SK-N-SH (cell line): ENCODE measurements around the gene DES. TPM values are rescaled to one million over a fixed set of nuclear protein-coding genes. Genes with fewer than 3 reads are reported as not detected.

Source experiments
- CTCF ChIA-PET: fragments of 300-600, 350-600 bp; formaldehyde crosslinking; extraction: SDS; loops from one replicate; lab custom pipeline; 2021; lab: Yijun Ruan, JAX
- POLR2A ChIA-PET: fragments of 350-600 bp; sonication (Branson Sonifier 250); formaldehyde crosslinking; extraction: SDS; loops from one replicate; lab custom pipeline; 2020; ENCODE audit warnings: antibody characterized with exemption, inconsistent platforms; lab: Yijun Ruan, JAX
- DNase-seq: peaks from one replicate; pipeline ENCODE4 v3.0.0; 2012
- H2AFZ ChIP-seq: fragments of 200-600 bp; sonication (generic); 2 replicates; pipeline ENCODE4 v1.8.1; 2016; ENCODE audit warnings: antibody characterized with exemption, mild to moderate bottlenecking, low read depth
- H3F3A ChIP-seq: fragments of 200-600 bp; sonication (generic); replicated peaks from 2 replicates; pipeline ENCODE3; 2016; ENCODE audit warnings: antibody characterized with exemption, mild to moderate bottlenecking; ENCODE audit not compliant: insufficient read depth
- H3K27ac ChIP-seq, 2 experiments: fragments of 200-500 bp in 1 of 2; fragments of 200-600 bp in 1 of 2; sonication (Bioruptor generic) in 1 of 2; sonication (generic), shearing (Covaris generic) in 1 of 2; 2 replicates each; pipeline versions ENCODE4 v1.5.1 to v1.6.1; 2014 to 2016; ENCODE audit warnings: low read depth in 2 of 2, inconsistent platforms in 1 of 2, low read length in 1 of 2, mild to moderate bottlenecking in 1 of 2, mixed read lengths in 1 of 2
- H3K27me3 ChIP-seq: fragments of 200-600 bp; sonication (generic), shearing (Covaris generic); 2 replicates; pipeline ENCODE4 v1.6.1; 2016; ENCODE audit warnings: mixed run types; ENCODE audit not compliant: insufficient read depth
- H3K36me3 ChIP-seq, 2 experiments: fragments of 200-500 bp in 1 of 2; fragments of 200-600 bp in 1 of 2; sonication (Bioruptor generic) in 1 of 2; sonication (generic) in 1 of 2; replicated peaks in 1 of 2; 2 replicates each; pipeline versions ENCODE3 to v1.5.1; 2014 to 2016; ENCODE audit warnings: low read length in 1 of 2, mild to moderate bottlenecking in 1 of 2; ENCODE audit not compliant: insufficient read depth in 2 of 2, control insufficient read depth in 1 of 2
- H3K4me1 ChIP-seq, 2 experiments: fragments of 200-500 bp in 1 of 2; fragments of 200-600 bp in 1 of 2; sonication (Bioruptor generic) in 1 of 2; sonication (generic), shearing (Covaris generic) in 1 of 2; 2 replicates each; pipeline versions ENCODE4 v1.5.1 to v1.6.1; 2014 to 2016; ENCODE audit warnings: low read depth in 1 of 2, low read length in 1 of 2, mixed run types in 1 of 2; ENCODE audit not compliant: insufficient read depth in 2 of 2, control insufficient read depth in 1 of 2
- H3K4me2 ChIP-seq: fragments of 200-600 bp; sonication (generic), shearing (Covaris generic); 2 replicates; pipeline ENCODE4 v1.6.1; 2017; ENCODE audit warnings: mixed run types
- H3K4me3 ChIP-seq, 2 experiments: fragments of 200-500 bp in 1 of 2; fragments of 200-600 bp in 1 of 2; sonication (Bioruptor generic) in 1 of 2; sonication (generic), shearing (Covaris generic) in 1 of 2; 2 replicates each; pipeline versions ENCODE4 v1.5.1 to v1.8.1; 2014 to 2016; ENCODE audit warnings: low read depth in 2 of 2, inconsistent platforms in 1 of 2, low read length in 1 of 2, mild to moderate bottlenecking in 1 of 2, mixed read lengths in 1 of 2, moderate library complexity in 1 of 2
- H3K79me2 ChIP-seq: fragments of 200-600 bp; sonication (generic); 2 replicates; pipeline ENCODE4 v1.8.1; 2017; ENCODE audit warnings: mild to moderate bottlenecking; ENCODE audit not compliant: insufficient read depth
- H3K9ac ChIP-seq: fragments of 200-600 bp; sonication (generic); 2 replicates; pipeline ENCODE4 v1.6.1; 2017; ENCODE audit warnings: mixed run types
- H3K9me2 ChIP-seq: fragments of 200-600 bp; sonication (generic); 2 replicates; pipeline ENCODE4 v1.6.1; 2017; ENCODE audit warnings: mixed run types
- H3K9me3 ChIP-seq: fragments of 200-600 bp; sonication (generic); 2 replicates; pipeline ENCODE4 v1.6.1; 2017; ENCODE audit warnings: mixed run types, mild to moderate bottlenecking, moderate library complexity
- H4K20me1 ChIP-seq: fragments of 200-600 bp; sonication (generic); 2 replicates; pipeline ENCODE4 v1.6.1; 2017; ENCODE audit warnings: mild to moderate bottlenecking, mixed run types; ENCODE audit not compliant: insufficient read depth
- CHD2 ChIP-seq: fragments of 150-350 bp; IDR thresholded peaks from 2 replicates; pipeline ENCODE4 v1.6.1; 2018; ENCODE audit warnings: low read length; ENCODE audit not compliant: partially characterized antibody
- ELF1 ChIP-seq: IDR thresholded peaks from 2 replicates; pipeline ENCODE4 v1.4.0; 2012
- EZH2phosphoT487 ChIP-seq: fragments of 200-600 bp; sonication (generic); IDR thresholded peaks from 2 replicates; pipeline ENCODE4 v1.6.1; 2017; ENCODE audit warnings: low read depth, mixed run types, mild to moderate bottlenecking, antibody characterized with exemption, moderate library complexity, borderline replicate concordance
- FOXJ3 ChIP-seq: sonication (generic); formaldehyde crosslinking; IDR thresholded peaks from 2 replicates; pipeline ENCODE4 v1.5.1; 2020; ENCODE audit warnings: mild to moderate bottlenecking, missing genetic modification reagents
- GABPA ChIP-seq: IDR thresholded peaks from 2 replicates; pipeline ENCODE4 v1.4.0; 2012; ENCODE audit warnings: low read depth, mild to moderate bottlenecking
- RAD21 ChIP-seq: IDR thresholded peaks from 2 replicates; pipeline ENCODE4 v1.6.1; 2012; ENCODE audit warnings: mild to moderate bottlenecking, low read length
- RCOR1 ChIP-seq: fragments of 150-350 bp; IDR thresholded peaks from 2 replicates; pipeline ENCODE4 v1.6.1; 2017; ENCODE audit warnings: antibody characterized with exemption, low read length
- RXRA ChIP-seq: IDR thresholded peaks from 2 replicates; pipeline ENCODE4 v1.4.0; 2012; ENCODE audit warnings: low read depth, mild to moderate bottlenecking, borderline replicate concordance
- SMC3 ChIP-seq: IDR thresholded peaks from 2 replicates; pipeline ENCODE4 v1.6.1; 2012; ENCODE audit warnings: low read depth, low read length, improper control_type of control experiment
- TAF1 ChIP-seq: IDR thresholded peaks from 2 replicates; pipeline ENCODE4 v1.6.1; 2012; ENCODE audit warnings: low read depth, mild to moderate bottlenecking, low read length, moderate library complexity, borderline replicate concordance
- TCF12 ChIP-seq: IDR thresholded peaks from 2 replicates; pipeline ENCODE4 v1.4.0; 2012
- TEAD4 ChIP-seq: IDR thresholded peaks from 2 replicates; pipeline ENCODE4 v1.4.0; 2012; ENCODE audit warnings: mild to moderate bottlenecking, borderline replicate concordance; ENCODE audit not compliant: insufficient read depth
- WGBS: methylation state at CpG from one replicate; pipeline ENCODE4 v1.1.6; 2017; ENCODE audit warnings: low lambda C conversion rate; 5-methylcytosine and 5-hydroxymethylcytosine counted together
- polyA plus RNA-seq, 3 experiments: library from polyadenylated mRNA; depleted of rRNA; stranded (reverse); fragments of >200 nt; gene quantifications; 2 replicates each; pipeline ENCODE4 v1.2.3, GENCODE V29; 2012
- TF ChIP-seq, protein P1 (sequence below): IDR thresholded peaks from 2 replicates; pipeline ENCODE4 v1.6.1; 2012; ENCODE audit warnings: mild to moderate bottlenecking, low read depth, low read length, moderate library complexity
- TF ChIP-seq, protein P2 (sequence below): fragments of 150-350 bp; IDR thresholded peaks from 2 replicates; pipeline ENCODE4 v1.6.1; 2016; ENCODE audit warnings: mild to moderate bottlenecking, low read depth, low read length
- TF ChIP-seq, protein P3 (sequence below): IDR thresholded peaks from 2 replicates; pipeline ENCODE4 v1.4.0; 2012; ENCODE audit warnings: low read depth, borderline replicate concordance

Gene DES
- polyA plus RNA-seq, 1 of the 3 experiments (the other 2 are of a cell fraction), result 0.21 TPM

DNA sequence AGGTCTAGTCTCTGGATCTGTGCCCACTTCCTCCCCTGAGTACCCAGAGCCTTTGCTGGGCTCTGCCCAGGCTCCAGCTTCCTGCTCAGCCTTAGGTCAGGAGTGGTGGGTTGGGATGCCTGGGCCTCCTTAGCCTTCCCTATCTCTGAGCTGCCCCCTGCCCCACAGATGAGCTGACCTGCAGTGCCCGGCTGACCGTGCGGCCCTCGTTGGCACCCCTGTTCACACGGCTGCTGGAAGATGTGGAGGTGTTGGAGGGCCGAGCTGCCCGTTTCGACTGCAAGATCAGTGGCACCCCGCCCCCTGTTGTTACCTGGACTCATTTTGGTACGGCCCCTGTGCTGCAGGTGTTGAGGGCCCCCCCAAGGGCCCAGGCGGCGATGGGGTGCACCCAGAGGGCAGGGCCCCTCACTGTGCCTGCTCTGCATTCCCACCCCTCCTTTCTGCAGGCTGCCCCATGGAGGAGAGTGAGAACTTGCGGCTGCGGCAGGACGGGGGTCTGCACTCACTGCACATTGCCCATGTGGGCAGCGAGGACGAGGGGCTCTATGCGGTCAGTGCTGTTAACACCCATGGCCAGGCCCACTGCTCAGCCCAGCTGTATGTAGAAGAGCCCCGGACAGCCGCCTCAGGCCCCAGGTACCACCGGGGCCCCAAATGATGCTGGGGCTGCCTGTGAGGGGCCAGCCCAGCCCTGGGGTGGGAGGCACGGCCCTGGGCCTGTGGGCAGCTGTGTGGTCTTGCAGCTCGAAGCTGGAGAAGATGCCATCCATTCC is 50.4 kb downstream of the DES start:
- DNase-seq, result no peak
- Histone ChIP-seq H3K27ac (peak overlapping the region in 1 of 2 experiments; percentile 41; a peak in 1 of 4 replicates), H3K9me3 (no peaks in the 10 kb centered on the region), H3K4me1 (peaks cover 12 to 26% of the 10 kb centered on the region in 2 experiments; a peak in 3 of 4 replicates), H3K9me2 (no peaks in the 10 kb centered on the region), H2AFZ (no peak overlapping the region), H3K27me3 (no peaks in the 10 kb centered on the region), H3K4me3 (no peak overlapping the region), H4K20me1 (no peaks in the 10 kb centered on the region), H3K79me2 (no peaks in the 10 kb centered on the region), H3K4me2 (peak overlapping the region; percentile 38; the same call in 1 of the 2 replicates), H3K36me3 (peaks cover 21 to 63% of the 10 kb centered on the region in 2 experiments), H3F3A (peaks cover 4% of the 10 kb centered on the region), H3K9ac (no peak overlapping the region)
- POLR2A ChIA-PET, result interaction anchor here (1.3 kb wide), 1 partner anchor 59 kb away, joined by 3 read pairs; no protein-coding TSS in a partner anchor
- 96% methylated on average over 7 of the region's 23 CpGs for WGBS
- CTCF ChIA-PET, result interaction anchor here (0.9 to 56.4 kb wide), 7 partner anchors 8 to 174 kb away, joined by 3 to 2824 read pairs (median 16); partner anchors contain the start of genes ASIC4, CHPF, GMPPA and TMEM198
- TF ChIP-seq RCOR1 (no peak), TAF1 (no peak), RAD21 (no peak), RXRA (no peak), TEAD4 (no peak), TCF12 (no peak), GABPA (no peak), FOXJ3 (CRISPR knock-in tag) (no peak), CHD2 (no peak), SMC3 (no peak), ELF1 (no peak), EZH2phosphoT487 (no peak)
- TF ChIP-seq, protein P1, sequence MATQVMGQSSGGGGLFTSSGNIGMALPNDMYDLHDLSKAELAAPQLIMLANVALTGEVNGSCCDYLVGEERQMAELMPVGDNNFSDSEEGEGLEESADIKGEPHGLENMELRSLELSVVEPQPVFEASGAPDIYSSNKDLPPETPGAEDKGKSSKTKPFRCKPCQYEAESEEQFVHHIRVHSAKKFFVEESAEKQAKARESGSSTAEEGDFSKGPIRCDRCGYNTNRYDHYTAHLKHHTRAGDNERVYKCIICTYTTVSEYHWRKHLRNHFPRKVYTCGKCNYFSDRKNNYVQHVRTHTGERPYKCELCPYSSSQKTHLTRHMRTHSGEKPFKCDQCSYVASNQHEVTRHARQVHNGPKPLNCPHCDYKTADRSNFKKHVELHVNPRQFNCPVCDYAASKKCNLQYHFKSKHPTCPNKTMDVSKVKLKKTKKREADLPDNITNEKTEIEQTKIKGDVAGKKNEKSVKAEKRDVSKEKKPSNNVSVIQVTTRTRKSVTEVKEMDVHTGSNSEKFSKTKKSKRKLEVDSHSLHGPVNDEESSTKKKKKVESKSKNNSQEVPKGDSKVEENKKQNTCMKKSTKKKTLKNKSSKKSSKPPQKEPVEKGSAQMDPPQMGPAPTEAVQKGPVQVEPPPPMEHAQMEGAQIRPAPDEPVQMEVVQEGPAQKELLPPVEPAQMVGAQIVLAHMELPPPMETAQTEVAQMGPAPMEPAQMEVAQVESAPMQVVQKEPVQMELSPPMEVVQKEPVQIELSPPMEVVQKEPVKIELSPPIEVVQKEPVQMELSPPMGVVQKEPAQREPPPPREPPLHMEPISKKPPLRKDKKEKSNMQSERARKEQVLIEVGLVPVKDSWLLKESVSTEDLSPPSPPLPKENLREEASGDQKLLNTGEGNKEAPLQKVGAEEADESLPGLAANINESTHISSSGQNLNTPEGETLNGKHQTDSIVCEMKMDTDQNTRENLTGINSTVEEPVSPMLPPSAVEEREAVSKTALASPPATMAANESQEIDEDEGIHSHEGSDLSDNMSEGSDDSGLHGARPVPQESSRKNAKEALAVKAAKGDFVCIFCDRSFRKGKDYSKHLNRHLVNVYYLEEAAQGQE, result no peak
- TF ChIP-seq, protein P2, sequence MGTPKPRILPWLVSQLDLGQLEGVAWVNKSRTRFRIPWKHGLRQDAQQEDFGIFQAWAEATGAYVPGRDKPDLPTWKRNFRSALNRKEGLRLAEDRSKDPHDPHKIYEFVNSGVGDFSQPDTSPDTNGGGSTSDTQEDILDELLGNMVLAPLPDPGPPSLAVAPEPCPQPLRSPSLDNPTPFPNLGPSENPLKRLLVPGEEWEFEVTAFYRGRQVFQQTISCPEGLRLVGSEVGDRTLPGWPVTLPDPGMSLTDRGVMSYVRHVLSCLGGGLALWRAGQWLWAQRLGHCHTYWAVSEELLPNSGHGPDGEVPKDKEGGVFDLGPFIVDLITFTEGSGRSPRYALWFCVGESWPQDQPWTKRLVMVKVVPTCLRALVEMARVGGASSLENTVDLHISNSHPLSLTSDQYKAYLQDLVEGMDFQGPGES, result no peak
- TF ChIP-seq, protein P3, sequence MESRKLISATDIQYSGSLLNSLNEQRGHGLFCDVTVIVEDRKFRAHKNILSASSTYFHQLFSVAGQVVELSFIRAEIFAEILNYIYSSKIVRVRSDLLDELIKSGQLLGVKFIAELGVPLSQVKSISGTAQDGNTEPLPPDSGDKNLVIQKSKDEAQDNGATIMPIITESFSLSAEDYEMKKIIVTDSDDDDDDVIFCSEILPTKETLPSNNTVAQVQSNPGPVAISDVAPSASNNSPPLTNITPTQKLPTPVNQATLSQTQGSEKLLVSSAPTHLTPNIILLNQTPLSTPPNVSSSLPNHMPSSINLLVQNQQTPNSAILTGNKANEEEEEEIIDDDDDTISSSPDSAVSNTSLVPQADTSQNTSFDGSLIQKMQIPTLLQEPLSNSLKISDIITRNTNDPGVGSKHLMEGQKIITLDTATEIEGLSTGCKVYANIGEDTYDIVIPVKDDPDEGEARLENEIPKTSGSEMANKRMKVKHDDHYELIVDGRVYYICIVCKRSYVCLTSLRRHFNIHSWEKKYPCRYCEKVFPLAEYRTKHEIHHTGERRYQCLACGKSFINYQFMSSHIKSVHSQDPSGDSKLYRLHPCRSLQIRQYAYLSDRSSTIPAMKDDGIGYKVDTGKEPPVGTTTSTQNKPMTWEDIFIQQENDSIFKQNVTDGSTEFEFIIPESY, result no peak
